Gastrocnemius medialis (tissue), 4 donors: ENCODE data around the gene LRRC8E.

ENCODE experiments used
- POLR2A ChIP-seq, 2 donors: fragments of 450-650 bp; IDR thresholded peaks; one replicate each; pipeline ENCODE4 v1.6.1; 2017; ENCODE audit warnings: antibody characterized with exemption in 2 of 2, mild to moderate bottlenecking in 2 of 2, moderate library complexity in 2 of 2
- TF ChIP-seq, protein P1 (sequence below), 5 experiments: fragments of 450-650 bp in 3 of 5; fragments of 200-600 bp in 2 of 5; sonication (generic) in 2 of 5; IDR thresholded peaks in 4 of 5; conservative IDR thresholded peaks in 1 of 5; 1 replicate in 4 of 5; 2 replicates in 1 of 5; pipeline ENCODE4 v1.5.1; 2016 to 2019; ENCODE audit warnings: antibody characterized with exemption in 5 of 5, mild to moderate bottlenecking in 3 of 5, moderate library complexity in 3 of 5

DNA sequence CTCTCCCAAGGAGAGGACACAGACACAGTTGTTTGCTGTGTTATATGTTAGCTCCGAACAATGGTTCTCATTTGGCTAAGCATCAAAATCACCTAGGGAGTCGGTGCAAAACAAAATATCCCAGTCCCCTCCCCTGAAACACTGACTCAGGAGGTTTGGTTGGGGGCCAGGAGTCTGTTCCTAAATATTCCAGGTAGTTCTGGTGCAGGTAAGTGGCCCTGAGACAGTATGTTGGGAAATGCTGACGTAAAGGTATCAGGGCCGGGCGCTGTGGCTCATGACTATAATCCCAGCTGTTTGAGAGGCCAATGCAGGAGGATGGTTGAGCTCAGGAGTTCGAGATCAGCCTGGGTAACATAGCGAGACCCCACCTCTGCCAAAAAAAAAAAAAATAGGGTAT, 13.0 kb downstream of the LRRC8E start:
- TF ChIP-seq, protein P1, sequence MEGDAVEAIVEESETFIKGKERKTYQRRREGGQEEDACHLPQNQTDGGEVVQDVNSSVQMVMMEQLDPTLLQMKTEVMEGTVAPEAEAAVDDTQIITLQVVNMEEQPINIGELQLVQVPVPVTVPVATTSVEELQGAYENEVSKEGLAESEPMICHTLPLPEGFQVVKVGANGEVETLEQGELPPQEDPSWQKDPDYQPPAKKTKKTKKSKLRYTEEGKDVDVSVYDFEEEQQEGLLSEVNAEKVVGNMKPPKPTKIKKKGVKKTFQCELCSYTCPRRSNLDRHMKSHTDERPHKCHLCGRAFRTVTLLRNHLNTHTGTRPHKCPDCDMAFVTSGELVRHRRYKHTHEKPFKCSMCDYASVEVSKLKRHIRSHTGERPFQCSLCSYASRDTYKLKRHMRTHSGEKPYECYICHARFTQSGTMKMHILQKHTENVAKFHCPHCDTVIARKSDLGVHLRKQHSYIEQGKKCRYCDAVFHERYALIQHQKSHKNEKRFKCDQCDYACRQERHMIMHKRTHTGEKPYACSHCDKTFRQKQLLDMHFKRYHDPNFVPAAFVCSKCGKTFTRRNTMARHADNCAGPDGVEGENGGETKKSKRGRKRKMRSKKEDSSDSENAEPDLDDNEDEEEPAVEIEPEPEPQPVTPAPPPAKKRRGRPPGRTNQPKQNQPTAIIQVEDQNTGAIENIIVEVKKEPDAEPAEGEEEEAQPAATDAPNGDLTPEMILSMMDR (IDR thresholded peaks at IDR 0.05 in 4 of 5, conservative IDR thresholded peaks at IDR 0.05 in 1 of 5) = no peak
- TF ChIP-seq POLR2A (IDR thresholded peaks at IDR 0.05) = no peak
